Stimulated activated CD4-positive, alpha-beta T cell treated with anti-CD3 and anti-CD28 coated beads, Interleukin-1b, Interleukin-23, amount 100 ng/mL, for 4 hours (primary cell): Measurements from ENCODE around the gene SYT14.
"Not testable (repeated sequence)": the region's sequence is repeated elsewhere in the genome, so short reads cannot be mapped to it uniquely, and the experiment has no call there.

Experiments
- DNase-seq, 2 donors: peaks; one replicate each; pipeline ENCODE4 v3.0.0-alpha.2; 2020; ENCODE audit warnings: low read depth in 2 of 2

SYT14 gene

GRCh38 chr1:210112906-210113305, 174.9 kb downstream of the SYT14 start:
- not testable (repeated sequence) for DNase-seq

- no peak for DNase-seq
These were observed 179.2 kb downstream of the SYT14 start for GRCh38 chr1:210117198-210117597.

GRCh38 chr1:210117681-210118170, 179.7 kb downstream of the SYT14 start:
- no peak for DNase-seq

- DNase-seq, result no peak
These were observed 185.4 kb downstream of the SYT14 start for GRCh38 chr1:210123383-210123782.

GRCh38 chr1:210123924-210124589, 186.0 kb downstream of the SYT14 start:
- DNase-seq, result no peak

- DNase-seq, result no peak
These were observed 186.7 kb downstream of the SYT14 start for GRCh38 chr1:210124736-210125135.

- DNase-seq, result no peak
These were observed 187.1 kb downstream of the SYT14 start for GRCh38 chr1:210125143-210125542.

- no peak for DNase-seq
These were observed 191.1 kb downstream of the SYT14 start for GRCh38 chr1:210129092-210129491.

GRCh38 chr1:210129759-210130158, 191.7 kb downstream of the SYT14 start:
- DNase-seq, result no peak

GRCh38 chr1:210132582-210132981, 194.6 kb downstream of the SYT14 start:
- no peak for DNase-seq

GRCh38 chr1:210143465-210144062, 205.5 kb downstream of the SYT14 start:
- peak; percentile 4 to 37 for DNase-seq

GRCh38 chr1:210144736-210145135, 206.7 kb downstream of the SYT14 start:
- DNase-seq, result no peak

GRCh38 chr1:210151052-210151672, 213.1 kb downstream of the SYT14 start:
- DNase-seq, result no peak

GRCh38 chr1:210159211-210159610, 221.2 kb downstream of the SYT14 start:
- DNase-seq, result no peak

- no peak for DNase-seq
These were observed 232.2 kb downstream of the SYT14 start for GRCh38 chr1:210170220-210170619.

GRCh38 chr1:210174133-210174532, 236.1 kb downstream of the SYT14 start:
- no peak for DNase-seq

- no peak for DNase-seq
These were observed 247.0 kb downstream of the SYT14 start for GRCh38 chr1:210185063-210185462.

- not testable (repeated sequence) for DNase-seq
These were observed 250.0 kb downstream of the SYT14 start for GRCh38 chr1:210187849-210188606.

- no peak for DNase-seq
These were observed 251.4 kb downstream of the SYT14 start for GRCh38 chr1:210189426-210189825.

- no peak for DNase-seq
These were observed 257.7 kb downstream of the SYT14 start for GRCh38 chr1:210195635-210196160.

GRCh38 chr1:210196266-210196665, 258.2 kb downstream of the SYT14 start:
- not testable (repeated sequence) for DNase-seq

- DNase-seq, result no peak
These were observed 260.8 kb downstream of the SYT14 start for GRCh38 chr1:210198840-210199239.
